ENCODE results near the gene RELL1. TPM values are rescaled to one million over a fixed set of nuclear protein-coding genes. Genes with fewer than 3 reads are reported as not detected.

The RELL1 gene
- total RNA-seq, 1 experiment from 2014 or later: 18.2 TPM

- no peak for TF ChIP-seq CTCF (IDR thresholded peaks at IDR 0.05; ENCODE audit: unreplicated experiment)
- Mint-ChIP-seq H3K9me3 (ENCODE audit: low read depth, unreplicated experiment) (no peaks in the 10 kb centered on the region), H3K36me3 (ENCODE audit: insufficient read depth, unreplicated experiment) (peaks cover 27% of the 10 kb centered on the region), H3K27ac (ENCODE audit: unreplicated experiment) (no peak overlapping the region), H3K4me1 (ENCODE audit: low read depth, unreplicated experiment) (peaks cover 13% of the 10 kb centered on the region), H3K4me3 (ENCODE audit: low read depth, unreplicated experiment) (peak overlapping the region; percentile 72), H3K27me3 (ENCODE audit: unreplicated experiment) (no peaks in the 10 kb centered on the region)
- intact Hi-C loops (cut with micrococcal nuclease; ENCODE audit: unreplicated experiment): no loop called here
- no peak for DNase-seq
- CTCF ChIA-PET: no interaction called here
- no TSS peak for BruUV-seq (replicated peaks)
Observed at GRCh38 chr4:37684154-37684553, 2.0 kb downstream of the RELL1 start.

DNA sequence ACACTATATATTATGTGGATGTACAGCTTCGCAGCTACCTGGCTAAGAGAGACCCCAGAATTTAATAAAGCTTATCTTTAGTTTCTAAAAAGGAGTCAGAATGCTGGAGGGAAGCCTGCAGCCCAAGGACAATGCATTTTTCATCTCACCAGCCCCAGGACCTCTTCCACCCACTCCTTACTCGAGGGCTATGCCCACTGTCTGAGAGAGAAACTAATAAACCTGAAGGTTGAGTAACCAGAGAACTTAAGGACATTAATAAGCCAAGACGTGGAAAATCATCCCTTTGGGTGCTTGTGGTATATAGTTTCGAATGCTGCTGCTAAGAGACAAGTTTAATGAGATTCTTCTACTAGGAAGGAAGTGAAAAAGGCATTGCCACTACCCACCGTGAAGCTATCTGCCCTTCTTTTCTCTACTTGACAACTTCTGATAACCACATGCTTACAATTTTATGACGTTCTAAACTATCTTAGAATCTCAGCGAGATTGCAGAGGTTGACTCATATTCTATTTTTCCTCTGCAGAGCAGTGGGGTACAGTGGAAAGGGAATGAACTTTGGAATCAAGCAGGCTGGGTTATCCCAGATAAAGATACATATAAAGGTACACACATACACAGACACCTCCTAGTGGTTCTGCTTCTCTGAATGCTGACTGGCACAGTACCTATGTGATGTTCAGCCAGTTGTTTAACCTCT lies 3.3 kb downstream of the RELL1 start:
- intact Hi-C loops (cut with micrococcal nuclease; ENCODE audit: unreplicated experiment): no loop called here
- H3K4me1 Mint-ChIP-seq (ENCODE audit: low read depth, unreplicated experiment): peaks cover 22% of the 10 kb centered on the region
- CTCF ChIA-PET: interaction anchor here (1.0 kb wide), 1 partner anchor 16 kb away, joined by 3 read pairs; no protein-coding TSS in a partner anchor
- no peaks in the 10 kb centered on the region for H3K27me3 Mint-ChIP-seq (ENCODE audit: unreplicated experiment)
- H3K27ac Mint-ChIP-seq (ENCODE audit: unreplicated experiment): no peak overlapping the region
- no peaks in the 10 kb centered on the region for H3K9me3 Mint-ChIP-seq (ENCODE audit: low read depth, unreplicated experiment)
- BruUV-seq (replicated peaks): TSS peak; percentile 2
- no peak for DNase-seq
- peaks cover 27% of the 10 kb centered on the region for H3K36me3 Mint-ChIP-seq (ENCODE audit: insufficient read depth, unreplicated experiment)
- H3K4me3 Mint-ChIP-seq (ENCODE audit: low read depth, unreplicated experiment): no peak overlapping the region
- TF ChIP-seq CTCF (IDR thresholded peaks at IDR 0.05; ENCODE audit: unreplicated experiment): no peak

DNA sequence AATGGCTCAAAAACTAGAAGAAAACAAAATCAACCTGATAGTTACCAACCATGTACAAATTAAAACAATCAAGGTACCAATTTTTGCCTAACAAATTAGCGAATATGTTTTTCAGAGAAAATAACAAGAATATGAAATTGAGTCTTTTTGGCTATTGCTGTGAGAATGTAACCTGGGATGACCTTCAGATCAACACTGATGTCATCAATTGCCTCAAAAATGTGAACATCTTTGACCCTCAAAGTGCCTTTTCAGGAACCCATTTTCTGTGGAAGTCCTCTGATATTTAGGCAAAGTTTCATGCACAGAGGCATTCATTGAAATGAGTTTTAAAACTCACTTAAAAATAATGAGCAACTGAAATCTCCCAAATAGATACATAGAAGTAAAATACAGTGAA lies 6.1 kb downstream of the RELL1 start:
- no peak for TF ChIP-seq CTCF (IDR thresholded peaks at IDR 0.05; ENCODE audit: unreplicated experiment)
- Mint-ChIP-seq H3K27ac (ENCODE audit: unreplicated experiment) (no peak overlapping the region), H3K9me3 (ENCODE audit: low read depth, unreplicated experiment) (no peaks in the 10 kb centered on the region), H3K36me3 (ENCODE audit: insufficient read depth, unreplicated experiment) (peaks cover 9% of the 10 kb centered on the region), H3K4me3 (ENCODE audit: low read depth, unreplicated experiment) (no peak overlapping the region), H3K4me1 (ENCODE audit: low read depth, unreplicated experiment) (peaks cover 31% of the 10 kb centered on the region), H3K27me3 (ENCODE audit: unreplicated experiment) (no peaks in the 10 kb centered on the region)
- intact Hi-C loops (cut with micrococcal nuclease; ENCODE audit: unreplicated experiment): no loop called here
- no peak for DNase-seq
- BruUV-seq (replicated peaks): no TSS peak
- CTCF ChIA-PET: no interaction called here

- H3K36me3 Mint-ChIP-seq (ENCODE audit: insufficient read depth, unreplicated experiment): peaks cover under 1% of the 10 kb centered on the region
- H3K4me3 Mint-ChIP-seq (ENCODE audit: low read depth, unreplicated experiment): no peak overlapping the region
- no peak for TF ChIP-seq CTCF (IDR thresholded peaks at IDR 0.05; ENCODE audit: unreplicated experiment)
- no TSS peak for BruUV-seq (replicated peaks)
- no peak for DNase-seq
- CTCF ChIA-PET: no interaction called here
- peaks cover 30% of the 10 kb centered on the region for H3K4me1 Mint-ChIP-seq (ENCODE audit: low read depth, unreplicated experiment)
- no peaks in the 10 kb centered on the region for H3K27me3 Mint-ChIP-seq (ENCODE audit: unreplicated experiment)
- no peaks in the 10 kb centered on the region for H3K9me3 Mint-ChIP-seq (ENCODE audit: low read depth, unreplicated experiment)
- H3K27ac Mint-ChIP-seq (ENCODE audit: unreplicated experiment): no peak overlapping the region
- intact Hi-C loops (cut with micrococcal nuclease; ENCODE audit: unreplicated experiment): no loop called here
Observed at GRCh38 chr4:37679301-37679700, 6.9 kb downstream of the RELL1 start.
